WTC11 (cell line): ENCODE measurements around the gene MAP3K10.
"Not testable (repeated sequence)": the region's sequence is repeated elsewhere in the genome, so short reads cannot be mapped to it uniquely, and the experiment has no call there.

Experiments
- JUN ChIP-seq: sonication (generic); formaldehyde crosslinking; IDR thresholded peaks from 2 replicates; pipeline ENCODE4 v1.8.0; 2023; ENCODE audit warnings: mild to moderate bottlenecking, missing genetic modification reagents
- USF2 ChIP-seq: sonication (generic); formaldehyde crosslinking; IDR thresholded peaks from 2 replicates; pipeline ENCODE4 v1.8.1; 2023; ENCODE audit warnings: mild to moderate bottlenecking, missing genetic modification reagents, moderate library complexity
- ZNF121 ChIP-seq: sonication (generic); formaldehyde crosslinking; IDR thresholded peaks from 2 replicates; pipeline ENCODE4 v1.8.0; 2023; ENCODE audit warnings: missing genetic modification reagents
- ZNF263 ChIP-seq: sonication (generic); formaldehyde crosslinking; IDR thresholded peaks from 2 replicates; pipeline ENCODE4 v1.8.1; 2022; ENCODE audit warnings: low read depth, mild to moderate bottlenecking, moderate library complexity, missing genetic modification reagents
- TF ChIP-seq, protein P1 (sequence below): fragments of 200-600 bp; IDR thresholded peaks from 2 replicates; pipeline ENCODE4 v1.8.0; 2022; ENCODE audit warnings: antibody characterized with exemption

DNA sequence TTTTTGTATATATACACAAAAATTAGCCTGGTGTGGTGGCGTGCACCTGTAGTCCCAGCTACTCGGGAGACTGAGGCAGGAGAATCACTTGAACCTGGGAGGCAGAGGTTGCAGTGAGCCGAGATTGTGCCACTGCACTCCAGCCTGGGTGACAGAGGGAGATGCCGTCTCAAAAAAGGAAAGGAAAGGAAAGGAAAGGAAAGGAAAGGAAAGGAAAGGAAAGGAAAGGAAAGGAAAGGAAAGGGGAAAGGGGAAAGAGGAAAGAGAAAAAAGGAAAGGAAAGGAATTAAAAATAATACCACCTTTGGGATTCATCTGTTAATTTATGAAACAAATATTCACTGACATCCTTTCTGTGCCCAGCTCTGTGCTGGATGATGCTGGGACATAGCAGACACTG lies 27.8 kb downstream of the MAP3K10 start:
- TF ChIP-seq, protein P1, sequence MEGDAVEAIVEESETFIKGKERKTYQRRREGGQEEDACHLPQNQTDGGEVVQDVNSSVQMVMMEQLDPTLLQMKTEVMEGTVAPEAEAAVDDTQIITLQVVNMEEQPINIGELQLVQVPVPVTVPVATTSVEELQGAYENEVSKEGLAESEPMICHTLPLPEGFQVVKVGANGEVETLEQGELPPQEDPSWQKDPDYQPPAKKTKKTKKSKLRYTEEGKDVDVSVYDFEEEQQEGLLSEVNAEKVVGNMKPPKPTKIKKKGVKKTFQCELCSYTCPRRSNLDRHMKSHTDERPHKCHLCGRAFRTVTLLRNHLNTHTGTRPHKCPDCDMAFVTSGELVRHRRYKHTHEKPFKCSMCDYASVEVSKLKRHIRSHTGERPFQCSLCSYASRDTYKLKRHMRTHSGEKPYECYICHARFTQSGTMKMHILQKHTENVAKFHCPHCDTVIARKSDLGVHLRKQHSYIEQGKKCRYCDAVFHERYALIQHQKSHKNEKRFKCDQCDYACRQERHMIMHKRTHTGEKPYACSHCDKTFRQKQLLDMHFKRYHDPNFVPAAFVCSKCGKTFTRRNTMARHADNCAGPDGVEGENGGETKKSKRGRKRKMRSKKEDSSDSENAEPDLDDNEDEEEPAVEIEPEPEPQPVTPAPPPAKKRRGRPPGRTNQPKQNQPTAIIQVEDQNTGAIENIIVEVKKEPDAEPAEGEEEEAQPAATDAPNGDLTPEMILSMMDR, result not testable (repeated sequence)
- not testable (repeated sequence) for TF ChIP-seq JUN (CRISPR knock-in tag); USF2; ZNF263 (CRISPR knock-in tag); ZNF121 (CRISPR knock-in tag)
